Peyer's patch (tissue), 4 donors: ENCODE data around the gene BEND2.

ENCODE experiments used
- CTCF ChIP-seq, 6 experiments: fragments of 450-650 bp in 4 of 6; fragments of 200-600 bp in 2 of 6; sonication (generic) in 1 of 6; IDR thresholded peaks; one replicate each; pipeline ENCODE4 v1.5.1; 2017 to 2019; ENCODE audit warnings: antibody characterized with exemption in 6 of 6, mild to moderate bottlenecking in 3 of 6, moderate library complexity in 1 of 6
- POLR2A ChIP-seq, 2 donors: fragments of 450-650 bp; IDR thresholded peaks; one replicate each; pipeline ENCODE4 v1.5.1; 2017; ENCODE audit warnings: antibody characterized with exemption in 2 of 2, mild to moderate bottlenecking in 2 of 2, moderate library complexity in 2 of 2

GRCh38 chrX:18126971-18127370 lies 93.7 kb downstream of the BEND2 start:
- TF ChIP-seq POLR2A (IDR thresholded peaks at IDR 0.05) (no peak), CTCF (IDR thresholded peaks at IDR 0.05) (no peak)
